Spleen (tissue), 11 donors: ENCODE results near the gene LCP2. TPM values are rescaled to one million over a fixed set of nuclear protein-coding genes. Genes with fewer than 3 reads are reported as not detected.

ENCODE experiments used
- DNase-seq: peaks from one replicate; pipeline ENCODE4 v3.0.0-alpha.2; 2020
- H3K27ac ChIP-seq, 8 donors: fragments of 200-600 bp; sonication (generic) in 7 of 8; 1 replicate in 4 of 8; 2 replicates in 4 of 8; pipeline versions ENCODE4 v1.5.0 to v1.8.0; 2016 to 2021; ENCODE audit warnings: inconsistent platforms in 4 of 8, mild to moderate bottlenecking in 4 of 8, moderate library complexity in 1 of 8
- H3K27me3 ChIP-seq, 7 donors: fragments of 200-600 bp; sonication (generic) in 6 of 7; replicated peaks in 1 of 7; 1 replicate in 4 of 7; 2 replicates in 3 of 7; pipeline versions ENCODE4 v1.5.0 to v1.8.0; 2016 to 2021; ENCODE audit warnings: inconsistent platforms in 3 of 7, mild to moderate bottlenecking in 1 of 7
- H3K36me3 ChIP-seq, 6 donors: fragments of 200-600 bp; sonication (generic) in 5 of 6; 1 replicate in 4 of 6; 2 replicates in 2 of 6; pipeline versions ENCODE4 v1.5.0 to v1.8.0; 2016 to 2021; ENCODE audit warnings: inconsistent platforms in 2 of 6
- H3K4me1 ChIP-seq, 6 donors: fragments of 200-600 bp; sonication (generic) in 5 of 6; 1 replicate in 3 of 6; 2 replicates in 3 of 6; pipeline versions ENCODE4 v1.5.0 to v1.8.0; 2016 to 2021; ENCODE audit warnings: inconsistent platforms in 3 of 6
- H3K4me3 ChIP-seq, 8 donors: fragments of 200-600 bp; sonication (generic) in 7 of 8; 1 replicate in 4 of 8; 2 replicates in 4 of 8; pipeline versions ENCODE4 v1.5.0 to v1.8.0; 2016 to 2021; ENCODE audit warnings: inconsistent platforms in 4 of 8, mild to moderate bottlenecking in 4 of 8, moderate library complexity in 2 of 8
- H3K9me3 ChIP-seq, 8 donors: fragments of 200-600 bp; sonication (generic) in 7 of 8; 1 replicate in 4 of 8; 2 replicates in 4 of 8; pipeline versions ENCODE4 v1.5.0 to v1.8.0; 2016 to 2021; ENCODE audit warnings: inconsistent platforms in 4 of 8
- POLR2A ChIP-seq, 3 donors: fragments of 450-650 bp; IDR thresholded peaks; one replicate each; pipeline ENCODE4 v1.5.1; 2017; ENCODE audit warnings: antibody characterized with exemption in 3 of 3, mild to moderate bottlenecking in 1 of 3
- POLR2AphosphoS5 ChIP-seq, 3 donors: sonication (generic); formaldehyde crosslinking; IDR thresholded peaks; one replicate each; pipeline ENCODE4 v1.5.1; 2017; ENCODE audit warnings: antibody characterized with exemption in 3 of 3
- WGBS, 5 donors: extraction: QIAGEN DNeasy Blood & Tissue Kit in 3 of 5; methylation state at CpG; one replicate each; pipeline versions ENCODE4 v1.1.5 to v1.1.7; 2013 to 2018; 5-methylcytosine and 5-hydroxymethylcytosine counted together
- intact Hi-C: fragments of 100-400 bp; cut with DNase I; formaldehyde crosslinking; loops from one replicate; pipeline ENCODE4 v1.15.0; 2023; ENCODE audit warnings: low total_unique reads
- polyA plus RNA-seq, 3 donors: library from polyadenylated mRNA; stranded (reverse); fragments of 200-250 nt; gene quantifications; one replicate each; pipeline ENCODE4 v1.2.1, GENCODE V29; 2013
- total RNA-seq, 7 donors: library from RNA; depleted of rRNA in 3 of 7; stranded (reverse); fragments of >200 nt in 3 of 7; fragmentation: NEBNext Ultra II Directional in 4 of 7; extraction: Animal tissue kit (Norgen Biotek cat#: 25700) in 4 of 7; gene quantifications; one replicate each; pipeline versions ENCODE4 v1.1.0 to v1.2.1, GENCODE V29; 2016 to 2021
- TF ChIP-seq, protein P1 (sequence below), 11 experiments: fragments of 200-600 bp in 7 of 11; fragments of 450-650 bp in 4 of 11; sonication (generic) in 4 of 11; IDR thresholded peaks in 8 of 11; conservative IDR thresholded peaks in 3 of 11; 1 replicate in 7 of 11; 2 replicates in 4 of 11; pipeline versions ENCODE4 v1.4.0 to v1.8.0; 2016 to 2021; ENCODE audit warnings: antibody characterized with exemption in 11 of 11, inconsistent platforms in 4 of 11, mild to moderate bottlenecking in 1 of 11
- donor health status: healthy with polysubstance abuse.
- donor health status: DM: no; HTN: no; CAD: no; lungs with moderate emphysema.
- donor health status: DM: no; HTN: no; CAD: no.
- donor health status: Bipolar disorder and iron deficiency.
- donor health status: healthy.
- donor health status: DM: no; HTN: no; CAD: no.
- donor health status: DM: yes; HTN: yes; CAD: no.

LCP2 gene
- total and polyA plus RNA-seq, 10 donors = 28.3 to 272 (median 214) TPM

- Histone ChIP-seq H3K27ac (peak overlapping the region in 4 of 8 donors; percentile 5 to 54 (median 42)), H3K4me1 (peaks cover 0 to 26% (median 5%) of the 10 kb centered on the region in 6 donors), H3K4me3 (no peak overlapping the region), H3K36me3 (no peaks in the 10 kb centered on the region), H3K27me3 (no peaks in the 10 kb centered on the region), H3K9me3 (no peaks in the 10 kb centered on the region)
- intact Hi-C loops = loop anchor here (5.0 kb wide), 1 partner anchor 201 kb away; no protein-coding TSS in a partner anchor
- TF ChIP-seq POLR2AphosphoS5 (IDR thresholded peaks at IDR 0.05) = no peak
- TF ChIP-seq, protein P1, sequence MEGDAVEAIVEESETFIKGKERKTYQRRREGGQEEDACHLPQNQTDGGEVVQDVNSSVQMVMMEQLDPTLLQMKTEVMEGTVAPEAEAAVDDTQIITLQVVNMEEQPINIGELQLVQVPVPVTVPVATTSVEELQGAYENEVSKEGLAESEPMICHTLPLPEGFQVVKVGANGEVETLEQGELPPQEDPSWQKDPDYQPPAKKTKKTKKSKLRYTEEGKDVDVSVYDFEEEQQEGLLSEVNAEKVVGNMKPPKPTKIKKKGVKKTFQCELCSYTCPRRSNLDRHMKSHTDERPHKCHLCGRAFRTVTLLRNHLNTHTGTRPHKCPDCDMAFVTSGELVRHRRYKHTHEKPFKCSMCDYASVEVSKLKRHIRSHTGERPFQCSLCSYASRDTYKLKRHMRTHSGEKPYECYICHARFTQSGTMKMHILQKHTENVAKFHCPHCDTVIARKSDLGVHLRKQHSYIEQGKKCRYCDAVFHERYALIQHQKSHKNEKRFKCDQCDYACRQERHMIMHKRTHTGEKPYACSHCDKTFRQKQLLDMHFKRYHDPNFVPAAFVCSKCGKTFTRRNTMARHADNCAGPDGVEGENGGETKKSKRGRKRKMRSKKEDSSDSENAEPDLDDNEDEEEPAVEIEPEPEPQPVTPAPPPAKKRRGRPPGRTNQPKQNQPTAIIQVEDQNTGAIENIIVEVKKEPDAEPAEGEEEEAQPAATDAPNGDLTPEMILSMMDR (IDR thresholded peaks at IDR 0.05 in 8 of 11, conservative IDR thresholded peaks at IDR 0.05 in 3 of 11) = peak in 1 of 11 experiments; percentile 9
- TF ChIP-seq POLR2A (IDR thresholded peaks at IDR 0.05) = no peak
- WGBS, 5 donors = 69 to 83% (median 79%) methylated on average over 6 of the region's 6 CpGs
- DNase-seq = no peak
These were observed 76.2 kb downstream of the LCP2 start for GRCh38 chr5:170221327-170221741.

DNA sequence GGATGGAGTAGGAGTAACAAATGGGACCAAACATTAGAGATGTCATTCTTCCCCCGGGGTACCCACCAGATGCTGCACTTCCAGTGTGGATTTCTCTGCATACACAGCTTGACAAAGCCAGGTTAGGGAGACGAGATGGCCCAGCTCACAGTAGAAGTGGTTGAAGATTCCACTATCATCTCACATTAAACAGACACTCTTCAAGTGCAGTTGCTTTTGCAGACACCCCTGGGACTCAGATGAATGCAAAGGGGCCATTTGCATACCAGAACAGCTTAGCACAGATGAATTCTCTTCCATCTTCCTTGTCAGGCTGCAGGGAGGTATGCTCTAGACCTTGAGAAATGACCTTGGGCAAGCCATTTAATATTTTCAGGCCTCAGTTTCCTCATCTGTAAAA lies 77.4 kb downstream of the LCP2 start:
- 57 to 83% (median 82%) methylated on average over 2 of the region's 2 CpGs for WGBS, 5 donors
- intact Hi-C loops = loop anchor here (5.0 kb wide), 1 partner anchor 202 kb away; no protein-coding TSS in a partner anchor

DNA sequence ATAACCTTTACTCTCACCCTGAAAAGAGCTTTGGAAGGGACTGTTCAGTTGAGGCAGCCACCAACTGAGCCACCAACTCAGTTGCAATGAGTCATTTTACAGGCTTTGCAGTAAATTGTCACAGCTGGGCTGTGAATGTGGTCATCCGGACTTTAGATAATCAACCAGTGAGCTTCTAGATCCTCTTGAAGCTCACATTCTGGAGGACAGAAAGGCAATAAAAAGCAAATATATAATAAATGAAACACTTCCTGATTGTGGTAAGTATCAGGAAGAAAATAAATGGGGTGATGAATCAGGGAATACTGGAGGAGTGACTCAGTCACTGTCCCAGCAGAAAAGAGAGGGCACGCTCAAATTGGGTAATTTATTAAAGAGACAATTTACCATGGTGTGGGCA lies 78.0 kb downstream of the LCP2 start:
- no peaks in the 10 kb centered on the region for H3K9me3 ChIP-seq
- no peak overlapping the region for H3K27ac ChIP-seq
- no peaks in the 10 kb centered on the region for H3K36me3 ChIP-seq
- no peak for TF ChIP-seq POLR2AphosphoS5 (IDR thresholded peaks at IDR 0.05)
- TF ChIP-seq, protein P1 (IDR thresholded peaks at IDR 0.05 in 8 of 11, conservative IDR thresholded peaks at IDR 0.05 in 3 of 11) = no peak
- no peak for TF ChIP-seq POLR2A (IDR thresholded peaks at IDR 0.05)
- peaks cover 0 to 4% (median 0%) of the 10 kb centered on the region in 7 donors for H3K27me3 ChIP-seq
- DNase-seq = no peak
- intact Hi-C loops = loop anchor here (5.0 kb wide), 1 partner anchor 203 kb away; no protein-coding TSS in a partner anchor
- H3K4me1 ChIP-seq = peaks cover 0 to 13% (median 0%) of the 10 kb centered on the region in 6 donors
- H3K4me3 ChIP-seq = no peak overlapping the region
- WGBS, 5 donors = 66 to 84% (median 74%) methylated on average over 2 of the region's 2 CpGs

More for the DNA sequence above, 77.4 kb downstream of the LCP2 start:
- peaks cover 0 to 15% (median 0%) of the 10 kb centered on the region in 6 donors for H3K4me1 ChIP-seq
- no peaks in the 10 kb centered on the region for H3K36me3 ChIP-seq
- DNase-seq = no peak
- H3K27me3 ChIP-seq = peaks cover 0 to 4% (median 0%) of the 10 kb centered on the region in 7 donors
- no peak overlapping the region for H3K4me3 ChIP-seq
- no peak overlapping the region for H3K27ac ChIP-seq
- no peaks in the 10 kb centered on the region for H3K9me3 ChIP-seq
- TF ChIP-seq POLR2A (IDR thresholded peaks at IDR 0.05) (no peak), POLR2AphosphoS5 (IDR thresholded peaks at IDR 0.05) (no peak)
- TF ChIP-seq, protein P1 (IDR thresholded peaks at IDR 0.05 in 8 of 11, conservative IDR thresholded peaks at IDR 0.05 in 3 of 11) = no peak

DNA sequence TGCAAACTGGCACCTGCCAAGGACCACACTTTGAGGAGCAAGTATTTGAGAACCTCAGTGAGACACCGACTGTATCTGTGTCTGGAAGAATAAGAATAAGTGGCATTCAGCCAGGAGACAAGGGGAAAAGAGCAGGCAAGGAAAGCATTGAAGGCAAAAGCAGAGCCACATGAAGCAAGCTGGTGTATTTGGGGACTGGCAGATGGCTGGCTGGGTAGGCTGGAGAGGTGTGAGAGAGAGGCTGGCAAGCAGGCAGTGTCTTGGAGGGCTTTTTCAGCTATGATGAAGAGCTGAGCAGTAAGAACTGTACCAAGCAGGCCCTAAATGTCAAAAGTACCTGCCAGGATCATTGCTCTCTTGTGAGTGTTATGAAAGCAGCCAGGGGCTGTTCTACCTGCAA lies 78.9 kb downstream of the LCP2 start:
- WGBS, 5 donors = 60 to 84% (median 75%) methylated on average over 1 of the region's 1 CpG
- TF ChIP-seq POLR2AphosphoS5 (IDR thresholded peaks at IDR 0.05) (no peak), POLR2A (IDR thresholded peaks at IDR 0.05) (no peak)
- TF ChIP-seq, protein P1 (IDR thresholded peaks at IDR 0.05 in 8 of 11, conservative IDR thresholded peaks at IDR 0.05 in 3 of 11) = no peak
- no peaks in the 10 kb centered on the region for H3K9me3 ChIP-seq
- DNase-seq = no peak
- H3K4me3 ChIP-seq = no peak overlapping the region
- peaks cover 0 to 4% (median 0%) of the 10 kb centered on the region in 7 donors for H3K27me3 ChIP-seq
- no peak overlapping the region for H3K27ac ChIP-seq
- no peaks in the 10 kb centered on the region for H3K36me3 ChIP-seq
- peaks cover 0 to 4% (median 0%) of the 10 kb centered on the region in 6 donors for H3K4me1 ChIP-seq
- intact Hi-C loops = no loop called here
